Activated CD4-positive, alpha-beta memory T cell treated with anti-CD3 and anti-CD28 coated beads for 36 hours (primary cell): ENCODE data around the gene TMEM204. TPM values are rescaled to one million over a fixed set of nuclear protein-coding genes. Genes with fewer than 3 reads are reported as not detected.
A peak's percentile ranks its signal among the peaks of the same experiment; 100 is the strongest.

Experiments
- CTCF ChIA-PET: fragments of 350-600 bp; sonication (Branson Sonifier 250); formaldehyde crosslinking; loops from one replicate; lab custom pipeline; 2021; ENCODE audit warnings: antibody characterized with exemption, inconsistent platforms; lab: Charles Lee
- POLR2A ChIA-PET: fragments of 350-600 bp; sonication (Branson Sonifier 250); formaldehyde crosslinking; loops from one replicate; lab custom pipeline; 2021; ENCODE audit warnings: antibody characterized with exemption; lab: Charles Lee
- DNase-seq: peaks from one replicate; pipeline ENCODE4 v3.0.0-alpha.2; 2020
- H3K27ac Mint-ChIP-seq: one replicate; pipeline ENCODE4 v1.8.0; 2021; ENCODE audit warnings: mixed read lengths
- H3K27me3 Mint-ChIP-seq: one replicate; pipeline ENCODE4 v1.8.0; 2021; ENCODE audit warnings: mixed read lengths
- H3K36me3 Mint-ChIP-seq: one replicate; pipeline ENCODE4 v1.8.0; 2021; ENCODE audit warnings: mixed read lengths
- H3K4me1 Mint-ChIP-seq: one replicate; pipeline ENCODE4 v1.8.0; 2021; ENCODE audit warnings: low read depth, mixed read lengths
- H3K4me3 Mint-ChIP-seq: one replicate; pipeline ENCODE4 v1.8.0; 2021; ENCODE audit warnings: mild to moderate bottlenecking, mixed read lengths
- H3K9me3 Mint-ChIP-seq: one replicate; pipeline ENCODE4 v1.8.0; 2021; ENCODE audit warnings: mixed read lengths
- intact Hi-C: fragments of 100-400 bp; cut with micrococcal nuclease; formaldehyde crosslinking; loops from one replicate; pipeline ENCODE4 v1.15.1; 2023
- total RNA-seq, 2 experiments: library from RNA; stranded (reverse); gene quantifications; one replicate each; pipeline ENCODE4 v1.2.3, GENCODE V29; 2021

TMEM204 gene
- total RNA-seq, 2 experiments from 2014 or later, result 14.8 to 15.5 TPM

- H3K27ac Mint-ChIP-seq, result no peak overlapping the region
- intact Hi-C loops, result no loop called here
- POLR2A ChIA-PET, result no interaction called here
- H3K4me1 Mint-ChIP-seq, result peaks cover 38% of the 10 kb centered on the region
- H3K27me3 Mint-ChIP-seq, result no peaks in the 10 kb centered on the region
- no peak overlapping the region for H3K4me3 Mint-ChIP-seq
- no peaks in the 10 kb centered on the region for H3K9me3 Mint-ChIP-seq
- CTCF ChIA-PET, result no interaction called here
- peaks cover 12% of the 10 kb centered on the region for H3K36me3 Mint-ChIP-seq
- no peak for DNase-seq
Measured at GRCh38 chr16:1557576-1557975, 24.1 kb downstream of the TMEM204 start.

- peak overlapping the region; percentile 40 for H3K4me3 Mint-ChIP-seq
- intact Hi-C loops, result no loop called here
- ChIA-PET POLR2A (no interaction called here), CTCF (interaction anchor here (1.4 kb wide), 1 partner anchor 146 kb away, joined by 4 read pairs; the partner anchor contains the start of gene MAPK8IP3)
- peak; percentile 65 for DNase-seq
- H3K9me3 Mint-ChIP-seq, result no peaks in the 10 kb centered on the region
- H3K27me3 Mint-ChIP-seq, result no peaks in the 10 kb centered on the region
- peak overlapping the region; percentile 78 for H3K27ac Mint-ChIP-seq
- H3K4me1 Mint-ChIP-seq, result peaks cover 37% of the 10 kb centered on the region
- H3K36me3 Mint-ChIP-seq, result peaks cover 12% of the 10 kb centered on the region
Measured at GRCh38 chr16:1559446-1559975, 26.0 kb downstream of the TMEM204 start.

GRCh38 chr16:1560153-1560552 lies 26.7 kb downstream of the TMEM204 start:
- ChIA-PET POLR2A (no interaction called here), CTCF (no interaction called here)
- no peaks in the 10 kb centered on the region for H3K9me3 Mint-ChIP-seq
- DNase-seq, result no peak
- peaks cover 37% of the 10 kb centered on the region for H3K4me1 Mint-ChIP-seq
- H3K27me3 Mint-ChIP-seq, result no peaks in the 10 kb centered on the region
- peaks cover 10% of the 10 kb centered on the region for H3K36me3 Mint-ChIP-seq
- H3K27ac Mint-ChIP-seq, result peak overlapping the region; percentile 78
- H3K4me3 Mint-ChIP-seq, result no peak overlapping the region
- intact Hi-C loops, result no loop called here

- Mint-ChIP-seq H3K36me3 (peaks cover 5% of the 10 kb centered on the region), H3K27me3 (no peaks in the 10 kb centered on the region), H3K9me3 (no peaks in the 10 kb centered on the region), H3K4me1 (peaks cover 37% of the 10 kb centered on the region), H3K27ac (peak overlapping the region; percentile 73), H3K4me3 (no peak overlapping the region)
- intact Hi-C loops, result no loop called here
- DNase-seq, result no peak
- CTCF ChIA-PET, result no interaction called here
- POLR2A ChIA-PET, result no interaction called here
Measured at GRCh38 chr16:1560866-1561265, 27.4 kb downstream of the TMEM204 start.

GRCh38 chr16:1561266-1561665 lies 27.8 kb downstream of the TMEM204 start:
- H3K9me3 Mint-ChIP-seq, result no peaks in the 10 kb centered on the region
- CTCF ChIA-PET, result no interaction called here
- no peak overlapping the region for H3K4me3 Mint-ChIP-seq
- peak overlapping the region; percentile 35 for H3K27ac Mint-ChIP-seq
- H3K27me3 Mint-ChIP-seq, result no peaks in the 10 kb centered on the region
- POLR2A ChIA-PET, result no interaction called here
- H3K4me1 Mint-ChIP-seq, result peaks cover 37% of the 10 kb centered on the region
- DNase-seq, result no peak
- peaks cover 3% of the 10 kb centered on the region for H3K36me3 Mint-ChIP-seq
- intact Hi-C loops, result no loop called here

GRCh38 chr16:1561836-1562235 lies 28.4 kb downstream of the TMEM204 start:
- intact Hi-C loops, result no loop called here
- Mint-ChIP-seq H3K36me3 (peaks cover 3% of the 10 kb centered on the region), H3K4me1 (peaks cover 37% of the 10 kb centered on the region), H3K9me3 (no peaks in the 10 kb centered on the region), H3K4me3 (no peak overlapping the region), H3K27ac (no peak overlapping the region), H3K27me3 (no peaks in the 10 kb centered on the region)
- ChIA-PET POLR2A (no interaction called here), CTCF (no interaction called here)
- DNase-seq, result no peak

- Mint-ChIP-seq H3K27ac (no peak overlapping the region), H3K9me3 (no peaks in the 10 kb centered on the region), H3K27me3 (no peaks in the 10 kb centered on the region), H3K36me3 (peaks cover 3% of the 10 kb centered on the region), H3K4me1 (peaks cover 36% of the 10 kb centered on the region), H3K4me3 (no peak overlapping the region)
- intact Hi-C loops, result no loop called here
- CTCF ChIA-PET, result no interaction called here
- POLR2A ChIA-PET, result no interaction called here
- no peak for DNase-seq
Measured at GRCh38 chr16:1563786-1564185, 30.3 kb downstream of the TMEM204 start.

GRCh38 chr16:1564325-1564724 lies 30.9 kb downstream of the TMEM204 start:
- Mint-ChIP-seq H3K9me3 (no peaks in the 10 kb centered on the region), H3K36me3 (peaks cover 3% of the 10 kb centered on the region), H3K4me3 (no peak overlapping the region), H3K27ac (no peak overlapping the region), H3K27me3 (no peaks in the 10 kb centered on the region), H3K4me1 (peaks cover 30% of the 10 kb centered on the region)
- ChIA-PET CTCF (no interaction called here), POLR2A (no interaction called here)
- intact Hi-C loops, result no loop called here
- DNase-seq, result peak; percentile 37

- DNase-seq, result no peak
- H3K9me3 Mint-ChIP-seq, result no peaks in the 10 kb centered on the region
- H3K4me1 Mint-ChIP-seq, result peaks cover 21% of the 10 kb centered on the region
- H3K27ac Mint-ChIP-seq, result no peak overlapping the region
- intact Hi-C loops, result no loop called here
- H3K4me3 Mint-ChIP-seq, result no peak overlapping the region
- POLR2A ChIA-PET, result no interaction called here
- H3K27me3 Mint-ChIP-seq, result no peaks in the 10 kb centered on the region
- H3K36me3 Mint-ChIP-seq, result no peaks in the 10 kb centered on the region
- CTCF ChIA-PET, result no interaction called here
Measured at GRCh38 chr16:1565083-1565805, 31.8 kb downstream of the TMEM204 start.

- Mint-ChIP-seq H3K9me3 (no peaks in the 10 kb centered on the region), H3K27ac (no peak overlapping the region), H3K27me3 (no peaks in the 10 kb centered on the region), H3K36me3 (no peaks in the 10 kb centered on the region), H3K4me1 (peaks cover 1% of the 10 kb centered on the region), H3K4me3 (no peak overlapping the region)
- intact Hi-C loops, result no loop called here
- DNase-seq, result no peak
- CTCF ChIA-PET, result no interaction called here
- POLR2A ChIA-PET, result no interaction called here
Measured at GRCh38 chr16:1567988-1568387, 34.5 kb downstream of the TMEM204 start.

- intact Hi-C loops, result no loop called here
- Mint-ChIP-seq H3K4me1 (no peaks in the 10 kb centered on the region), H3K9me3 (no peaks in the 10 kb centered on the region), H3K27ac (no peak overlapping the region), H3K4me3 (no peak overlapping the region), H3K27me3 (no peaks in the 10 kb centered on the region), H3K36me3 (no peaks in the 10 kb centered on the region)
- ChIA-PET POLR2A (interaction anchor here (0.6 kb wide), 1 partner anchor 146 kb away, joined by 5 read pairs; no protein-coding TSS in a partner anchor), CTCF (interaction anchor here (1.5 kb wide), 1 partner anchor 208 kb away, joined by 3 read pairs; no protein-coding TSS in a partner anchor)
- DNase-seq, result no peak
Measured at GRCh38 chr16:1571012-1571671, 37.7 kb downstream of the TMEM204 start.

- Mint-ChIP-seq H3K27me3 (no peaks in the 10 kb centered on the region), H3K9me3 (no peaks in the 10 kb centered on the region), H3K4me1 (no peaks in the 10 kb centered on the region), H3K27ac (no peak overlapping the region), H3K36me3 (no peaks in the 10 kb centered on the region), H3K4me3 (no peak overlapping the region)
- ChIA-PET POLR2A (no interaction called here), CTCF (interaction anchor here (0.6 kb wide), 1 partner anchor 38 kb away, joined by 3 read pairs; no protein-coding TSS in a partner anchor)
- no peak for DNase-seq
- intact Hi-C loops, result no loop called here
Measured at GRCh38 chr16:1572673-1573072, 39.2 kb downstream of the TMEM204 start.
